Immature natural killer cell (primary cell): ENCODE results near the gene UBN2. TPM values are rescaled to one million over a fixed set of nuclear protein-coding genes. Genes with fewer than 3 reads are reported as not detected.
"Not testable (repeated sequence)": the region's sequence is repeated elsewhere in the genome, so short reads cannot be mapped to it uniquely, and the experiment has no call there.

ENCODE experiments used
- DNase-seq, 3 donors: peaks; one replicate each; pipeline ENCODE4 v3.0.0; 2022; ENCODE audit warnings: mixed read lengths in 1 of 3
- H3K27ac Mint-ChIP-seq, 6 donors: one replicate each; pipeline ENCODE4 v1.8.0; 2020; ENCODE audit warnings: mixed read lengths in 6 of 6, mild to moderate bottlenecking in 5 of 6, inconsistent platforms in 4 of 6, moderate library complexity in 3 of 6
- H3K27me3 Mint-ChIP-seq, 3 donors: one replicate each; pipeline ENCODE4 v1.8.0; 2020 to 2021; ENCODE audit warnings: low read depth in 3 of 3, mild to moderate bottlenecking in 3 of 3, mixed read lengths in 3 of 3, moderate library complexity in 3 of 3, inconsistent platforms in 1 of 3
- H3K36me3 Mint-ChIP-seq, 3 donors: one replicate each; pipeline ENCODE4 v1.8.0; 2020; ENCODE audit warnings: mixed read lengths in 3 of 3, inconsistent platforms in 2 of 3, mild to moderate bottlenecking in 2 of 3
- H3K4me1 Mint-ChIP-seq, 2 donors: one replicate each; pipeline ENCODE4 v1.8.0; 2020; ENCODE audit warnings: inconsistent platforms in 2 of 2, mild to moderate bottlenecking in 2 of 2, mixed read lengths in 2 of 2, moderate library complexity in 1 of 2
- H3K4me3 Mint-ChIP-seq, 5 donors: one replicate each; pipeline ENCODE4 v1.8.0; 2020; ENCODE audit warnings: mild to moderate bottlenecking in 5 of 5, mixed read lengths in 5 of 5, inconsistent platforms in 3 of 5, moderate library complexity in 3 of 5
- H3K9me3 Mint-ChIP-seq, 6 donors: one replicate each; pipeline ENCODE4 v1.8.0; 2020; ENCODE audit warnings: mild to moderate bottlenecking in 6 of 6, mixed read lengths in 6 of 6, inconsistent platforms in 4 of 6, moderate library complexity in 3 of 6
- polyA plus RNA-seq, 3 donors: library from polyadenylated mRNA; unstranded; fragments of 300-500 nt; fragmentation: Illumina TruSeq; gene quantifications; one replicate each; pipeline ENCODE4 v1.2.3, GENCODE V29; 2021

UBN2 gene
- polyA plus RNA-seq, 3 donors from 2014 or later = 0.67 to 1.9 (median 0.91) TPM

- Mint-ChIP-seq H3K9me3 (peaks cover 0 to 2% (median 0%) of the 10 kb centered on the region in 6 donors), H3K27ac (no peak overlapping the region), H3K4me3 (no peak overlapping the region), H3K27me3 (peaks cover 0 to 8% (median 5%) of the 10 kb centered on the region in 3 donors), H3K36me3 (no peaks in the 10 kb centered on the region), H3K4me1 (no peaks in the 10 kb centered on the region)
- no peak for DNase-seq
Measured at GRCh38 chr7:139224219-139224618, 6.8 kb upstream of the UBN2 start.

GRCh38 chr7:139224836-139225235 is 6.2 kb upstream of the UBN2 start:
- not testable (repeated sequence) for H3K27ac Mint-ChIP-seq, H3K4me3 Mint-ChIP-seq, DNase-seq, H3K36me3 Mint-ChIP-seq, H3K27me3 Mint-ChIP-seq, H3K4me1 Mint-ChIP-seq, H3K9me3 Mint-ChIP-seq

- H3K27me3 Mint-ChIP-seq, H3K9me3 Mint-ChIP-seq, H3K27ac Mint-ChIP-seq, DNase-seq, H3K4me3 Mint-ChIP-seq, H3K4me1 Mint-ChIP-seq, H3K36me3 Mint-ChIP-seq: not testable (repeated sequence)
Measured at GRCh38 chr7:139225286-139226157, 5.5 kb upstream of the UBN2 start.

GRCh38 chr7:139226158-139226515 is 4.9 kb upstream of the UBN2 start:
- DNase-seq, H3K9me3 Mint-ChIP-seq, H3K36me3 Mint-ChIP-seq, H3K4me3 Mint-ChIP-seq, H3K27ac Mint-ChIP-seq: not testable (repeated sequence)
- H3K27me3 Mint-ChIP-seq = peaks cover 3 to 12% (median 10%) of the 10 kb centered on the region in 3 donors
- H3K4me1 Mint-ChIP-seq = peaks cover 9 to 15% of the 10 kb centered on the region in 2 donors

- not testable (repeated sequence) for H3K4me3 Mint-ChIP-seq, H3K36me3 Mint-ChIP-seq, H3K9me3 Mint-ChIP-seq, DNase-seq, H3K27ac Mint-ChIP-seq
- Mint-ChIP-seq H3K4me1 (peaks cover 11 to 18% of the 10 kb centered on the region in 2 donors), H3K27me3 (peaks cover 5 to 12% (median 9%) of the 10 kb centered on the region in 3 donors)
Measured at GRCh38 chr7:139226988-139227488, 4.0 kb upstream of the UBN2 start.

- Mint-ChIP-seq H3K4me1 (peaks cover 22 to 31% of the 10 kb centered on the region in 2 donors), H3K4me3 (peak overlapping the region; percentile 95 to 100 (median 98)), H3K9me3 (no peaks in the 10 kb centered on the region), H3K27me3 (peaks cover 5 to 9% (median 9%) of the 10 kb centered on the region in 3 donors), H3K36me3 (peaks cover 0 to 3% (median 0%) of the 10 kb centered on the region in 3 donors), H3K27ac (peak overlapping the region in 4 of 6 donors; percentile 41 to 99 (median 74))
- no peak for DNase-seq
Measured at GRCh38 chr7:139230023-139230422, 1.0 kb upstream of the UBN2 start.

GRCh38 chr7:139230484-139230773 is 608 bp upstream of the UBN2 start:
- Mint-ChIP-seq H3K4me1 (peaks cover 22 to 31% of the 10 kb centered on the region in 2 donors), H3K27me3 (peaks cover 5 to 9% (median 9%) of the 10 kb centered on the region in 3 donors), H3K36me3 (peaks cover 0 to 3% (median 0%) of the 10 kb centered on the region in 3 donors), H3K9me3 (no peaks in the 10 kb centered on the region), H3K4me3 (peak overlapping the region; percentile 95 to 100 (median 98)), H3K27ac (peak overlapping the region; percentile 91 to 99 (median 96))
- no peak for DNase-seq

GRCh38 chr7:139231513-139232376 is 708 bp downstream of the UBN2 start:
- DNase-seq = peak in 1 of 3 donors; percentile 14
- H3K27ac Mint-ChIP-seq = peak overlapping the region; percentile 80 to 99 (median 95)
- peaks cover 5 to 9% (median 9%) of the 10 kb centered on the region in 3 donors for H3K27me3 Mint-ChIP-seq
- peaks cover 0 to 3% (median 0%) of the 10 kb centered on the region in 3 donors for H3K36me3 Mint-ChIP-seq
- H3K4me1 Mint-ChIP-seq = peaks cover 22 to 42% of the 10 kb centered on the region in 2 donors
- peak overlapping the region; percentile 95 to 100 (median 98) for H3K4me3 Mint-ChIP-seq
- H3K9me3 Mint-ChIP-seq = no peaks in the 10 kb centered on the region

- Mint-ChIP-seq H3K4me1 (peaks cover 22 to 42% of the 10 kb centered on the region in 2 donors), H3K27ac (peak overlapping the region; percentile 79 to 89 (median 82)), H3K27me3 (peaks cover 5 to 9% (median 9%) of the 10 kb centered on the region in 3 donors), H3K9me3 (no peaks in the 10 kb centered on the region), H3K4me3 (peak overlapping the region; percentile 86 to 94 (median 89)), H3K36me3 (peaks cover 0 to 3% (median 3%) of the 10 kb centered on the region in 3 donors)
- DNase-seq = no peak
Measured at GRCh38 chr7:139232377-139232717, 1.3 kb downstream of the UBN2 start.

GRCh38 chr7:139232904-139233303 is 1.9 kb downstream of the UBN2 start:
- Mint-ChIP-seq H3K4me1 (peaks cover 22 to 42% of the 10 kb centered on the region in 2 donors), H3K27me3 (peaks cover 5 to 9% (median 9%) of the 10 kb centered on the region in 3 donors), H3K9me3 (no peaks in the 10 kb centered on the region), H3K27ac (peak overlapping the region in 4 of 6 donors; percentile 5 to 89 (median 83)), H3K4me3 (peak overlapping the region; percentile 86 to 94 (median 89)), H3K36me3 (peaks cover 4 to 8% (median 8%) of the 10 kb centered on the region in 3 donors)
- DNase-seq = no peak

GRCh38 chr7:139241258-139241657 is 10.2 kb downstream of the UBN2 start:
- Mint-ChIP-seq H3K4me1 (peaks cover 0 to 5% of the 10 kb centered on the region in 2 donors), H3K9me3 (no peaks in the 10 kb centered on the region), H3K4me3 (no peak overlapping the region), H3K27me3 (no peaks in the 10 kb centered on the region), H3K36me3 (peaks cover 30 to 47% (median 37%) of the 10 kb centered on the region in 3 donors), H3K27ac (no peak overlapping the region)
- DNase-seq = no peak

GRCh38 chr7:139242741-139243281 is 11.8 kb downstream of the UBN2 start:
- no peak overlapping the region for H3K27ac Mint-ChIP-seq
- no peak overlapping the region for H3K4me3 Mint-ChIP-seq
- H3K36me3 Mint-ChIP-seq = peaks cover 35 to 52% (median 42%) of the 10 kb centered on the region in 3 donors
- no peaks in the 10 kb centered on the region for H3K27me3 Mint-ChIP-seq
- H3K4me1 Mint-ChIP-seq = no peaks in the 10 kb centered on the region
- no peaks in the 10 kb centered on the region for H3K9me3 Mint-ChIP-seq
- DNase-seq = no peak

GRCh38 chr7:139245401-139245800 is 14.4 kb downstream of the UBN2 start:
- no peak for DNase-seq
- H3K27ac Mint-ChIP-seq = no peak overlapping the region
- peaks cover 30 to 43% (median 41%) of the 10 kb centered on the region in 3 donors for H3K36me3 Mint-ChIP-seq
- H3K4me3 Mint-ChIP-seq = no peak overlapping the region
- H3K27me3 Mint-ChIP-seq = peaks cover 0 to 2% (median 0%) of the 10 kb centered on the region in 3 donors
- H3K4me1 Mint-ChIP-seq = peaks cover 6 to 15% of the 10 kb centered on the region in 2 donors
- H3K9me3 Mint-ChIP-seq = no peaks in the 10 kb centered on the region
